GM12865 (cell line): ENCODE results near the gene NOP9.
A peak's percentile ranks its signal among the peaks of the same experiment; 100 is the strongest.

Experiments used
- DNase-seq: peaks from one replicate; pipeline ENCODE4 v3.0.0; 2010; ENCODE audit warnings: low read depth
- H3K4me3 ChIP-seq: 2 replicates; pipeline ENCODE4 v1.5.1; 2011; ENCODE audit warnings: mild to moderate bottlenecking, low read depth, low read length, control low read depth
- TF ChIP-seq, protein P1 (sequence below): IDR thresholded peaks from 2 replicates; pipeline ENCODE4 v1.5.1; 2011; ENCODE audit warnings: low read length, control low read depth, low read depth, inconsistent platforms; ENCODE audit not compliant: insufficient read depth; ENCODE audit errors: missing control alignments

NOP9 gene

DNA sequence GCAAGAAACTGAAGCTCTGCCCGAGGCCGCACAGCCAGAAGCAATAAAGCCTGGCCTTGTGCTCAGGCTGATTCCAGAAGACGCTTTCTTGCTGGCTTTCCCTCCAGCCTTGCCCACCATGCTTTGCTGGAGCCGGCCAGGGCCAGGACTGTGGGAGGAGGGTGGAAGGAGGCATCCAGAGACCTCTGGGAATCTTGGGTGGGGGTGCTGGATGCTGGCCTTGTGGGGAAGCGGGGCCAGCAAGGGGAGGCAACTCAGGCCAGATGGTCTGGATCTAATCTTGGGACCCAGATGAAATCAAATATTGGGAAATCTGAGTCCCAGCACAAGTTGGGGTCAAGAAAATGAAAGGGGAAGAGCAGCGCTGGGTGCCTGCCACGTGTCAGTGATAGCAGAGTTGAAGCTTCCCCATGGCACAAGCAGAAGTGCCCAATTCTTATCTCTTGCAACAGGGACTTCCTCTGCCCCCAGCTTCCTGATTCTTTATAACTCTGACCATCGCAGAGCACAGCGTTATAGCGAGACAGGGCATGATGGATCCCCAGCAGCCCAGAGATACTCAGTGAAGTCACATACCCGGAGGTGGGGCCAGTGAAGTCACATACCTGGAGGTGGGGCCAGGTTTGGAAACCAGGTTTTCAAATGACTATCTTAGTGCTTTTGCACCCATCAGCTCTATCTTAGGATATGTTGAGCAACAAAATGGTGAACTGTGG lies 21.9 kb upstream of the NOP9 start:
- TF ChIP-seq, protein P1, sequence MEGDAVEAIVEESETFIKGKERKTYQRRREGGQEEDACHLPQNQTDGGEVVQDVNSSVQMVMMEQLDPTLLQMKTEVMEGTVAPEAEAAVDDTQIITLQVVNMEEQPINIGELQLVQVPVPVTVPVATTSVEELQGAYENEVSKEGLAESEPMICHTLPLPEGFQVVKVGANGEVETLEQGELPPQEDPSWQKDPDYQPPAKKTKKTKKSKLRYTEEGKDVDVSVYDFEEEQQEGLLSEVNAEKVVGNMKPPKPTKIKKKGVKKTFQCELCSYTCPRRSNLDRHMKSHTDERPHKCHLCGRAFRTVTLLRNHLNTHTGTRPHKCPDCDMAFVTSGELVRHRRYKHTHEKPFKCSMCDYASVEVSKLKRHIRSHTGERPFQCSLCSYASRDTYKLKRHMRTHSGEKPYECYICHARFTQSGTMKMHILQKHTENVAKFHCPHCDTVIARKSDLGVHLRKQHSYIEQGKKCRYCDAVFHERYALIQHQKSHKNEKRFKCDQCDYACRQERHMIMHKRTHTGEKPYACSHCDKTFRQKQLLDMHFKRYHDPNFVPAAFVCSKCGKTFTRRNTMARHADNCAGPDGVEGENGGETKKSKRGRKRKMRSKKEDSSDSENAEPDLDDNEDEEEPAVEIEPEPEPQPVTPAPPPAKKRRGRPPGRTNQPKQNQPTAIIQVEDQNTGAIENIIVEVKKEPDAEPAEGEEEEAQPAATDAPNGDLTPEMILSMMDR = no peak
- no peak overlapping the region for H3K4me3 ChIP-seq
- DNase-seq = no peak

DNA sequence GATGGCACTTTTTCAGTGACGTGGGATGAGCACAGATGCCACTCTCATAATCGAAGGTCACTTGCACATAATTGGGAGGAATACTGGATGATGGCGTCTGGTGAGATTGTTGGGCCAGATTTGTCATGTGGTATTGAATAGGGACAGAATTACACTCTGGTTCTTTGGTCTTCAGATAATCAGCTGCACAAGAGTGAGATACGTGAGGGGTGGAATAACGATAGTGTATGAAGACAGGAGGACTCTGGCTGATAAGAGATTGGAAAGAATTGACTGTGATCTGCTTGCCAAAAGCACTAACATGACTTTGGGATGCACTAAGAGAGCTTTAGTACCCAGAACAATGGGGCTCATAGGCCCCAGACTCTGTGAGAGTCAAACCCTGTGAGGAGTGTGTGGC lies 21.2 kb upstream of the NOP9 start:
- TF ChIP-seq, protein P1 = no peak
- DNase-seq = no peak
- H3K4me3 ChIP-seq = no peak overlapping the region

DNA sequence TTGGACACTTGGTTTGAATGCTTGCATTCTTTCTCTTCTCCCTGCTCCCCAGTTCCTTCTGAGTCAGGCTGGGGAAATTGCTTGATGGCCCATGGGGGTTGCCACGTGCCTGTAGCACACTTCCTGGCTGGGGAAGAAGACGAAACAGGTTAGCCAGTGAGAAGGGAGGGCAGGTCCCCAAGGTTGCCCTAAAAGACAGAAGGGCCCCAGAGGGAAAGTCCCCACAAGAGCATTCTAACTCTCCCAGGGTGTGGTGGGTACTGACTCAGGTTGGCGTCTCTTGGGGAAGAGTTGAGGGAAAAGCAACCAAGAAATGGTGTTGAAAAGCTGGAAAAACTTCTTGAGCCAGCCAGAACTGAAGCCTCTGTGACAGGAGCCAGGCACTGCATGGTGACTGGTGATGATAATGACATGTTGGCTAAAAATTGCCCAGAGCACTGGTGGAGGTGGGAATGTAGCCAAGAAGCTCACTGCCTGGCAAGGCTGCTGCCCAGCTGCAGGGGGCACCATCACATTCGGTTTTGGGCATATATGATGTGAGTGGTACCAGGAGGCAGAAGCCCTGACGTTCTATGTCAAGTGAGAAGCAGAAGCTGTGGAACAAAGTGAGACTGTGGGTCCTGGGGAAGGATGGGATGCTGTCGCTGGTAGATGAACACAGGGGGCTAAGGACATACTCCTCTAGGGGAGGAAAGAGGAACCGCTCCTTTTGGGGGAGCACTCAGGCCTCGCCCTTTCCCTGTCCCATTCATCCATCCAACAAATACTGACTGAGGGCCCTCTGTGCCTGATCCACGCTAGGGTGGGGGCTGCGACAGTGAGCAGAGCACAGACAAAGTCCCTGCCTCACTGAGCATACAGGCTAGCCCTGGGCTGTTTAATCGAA lies 20.1 kb upstream of the NOP9 start:
- H3K4me3 ChIP-seq = no peak overlapping the region; the same call in none of the 2 replicates
- TF ChIP-seq, protein P1 = peak; percentile 16
- DNase-seq = peak; percentile 77

DNA sequence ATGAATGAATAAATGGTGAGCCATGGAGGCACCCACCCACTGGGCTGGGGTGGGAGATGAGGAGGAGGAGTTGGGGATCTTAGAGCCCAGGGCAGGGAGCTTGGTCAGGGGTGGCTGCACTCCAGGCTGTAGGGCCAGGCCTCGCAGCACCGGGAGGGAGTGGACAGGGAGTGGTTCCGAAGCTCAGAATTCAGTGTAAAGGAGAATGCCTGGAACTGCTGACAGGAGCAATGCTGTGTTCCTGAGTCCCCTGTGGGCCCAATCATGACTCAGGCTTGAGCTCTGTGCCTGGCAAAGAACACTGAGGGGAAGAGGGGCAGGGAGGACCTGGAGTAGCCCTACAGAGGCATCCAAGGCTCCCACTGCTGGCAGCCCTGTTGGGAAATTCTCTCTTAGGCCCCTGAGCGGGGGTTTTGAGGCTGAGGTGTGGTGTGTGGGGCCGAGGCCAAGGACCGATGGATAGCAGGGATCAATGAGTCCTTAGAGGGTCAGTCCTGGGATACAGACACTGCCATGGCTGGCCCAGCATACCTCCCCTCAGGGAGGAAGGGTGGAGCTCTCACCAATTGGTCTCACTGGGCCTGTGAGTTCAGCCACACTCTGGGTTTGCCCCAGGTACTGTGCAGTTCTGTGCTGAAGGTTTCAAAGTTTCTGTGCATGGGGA lies 18.7 kb upstream of the NOP9 start:
- no peak overlapping the region for H3K4me3 ChIP-seq
- TF ChIP-seq, protein P1 = no peak
- no peak for DNase-seq

DNA sequence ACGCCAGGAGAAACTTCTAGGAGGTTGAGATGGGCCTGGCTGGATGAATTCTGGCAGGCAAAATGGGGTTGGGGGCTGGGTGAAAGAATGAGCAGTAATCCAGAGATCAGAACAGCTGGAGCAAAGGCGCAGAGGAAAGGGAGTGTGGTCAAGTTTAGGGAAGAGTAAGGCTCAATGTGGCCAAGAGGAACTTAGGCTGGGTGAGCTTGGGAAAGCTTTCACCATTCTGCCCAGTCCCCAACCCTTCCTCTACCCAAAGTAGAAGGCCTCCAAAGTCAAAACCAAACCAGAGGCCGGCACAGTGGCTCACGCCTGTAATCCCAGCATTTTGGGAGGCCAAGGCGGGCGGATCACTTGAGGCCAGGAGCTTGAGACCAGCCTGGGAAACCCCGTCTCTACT lies 18.0 kb upstream of the NOP9 start:
- DNase-seq = no peak
- TF ChIP-seq, protein P1 = no peak
- no peak overlapping the region for H3K4me3 ChIP-seq

DNA sequence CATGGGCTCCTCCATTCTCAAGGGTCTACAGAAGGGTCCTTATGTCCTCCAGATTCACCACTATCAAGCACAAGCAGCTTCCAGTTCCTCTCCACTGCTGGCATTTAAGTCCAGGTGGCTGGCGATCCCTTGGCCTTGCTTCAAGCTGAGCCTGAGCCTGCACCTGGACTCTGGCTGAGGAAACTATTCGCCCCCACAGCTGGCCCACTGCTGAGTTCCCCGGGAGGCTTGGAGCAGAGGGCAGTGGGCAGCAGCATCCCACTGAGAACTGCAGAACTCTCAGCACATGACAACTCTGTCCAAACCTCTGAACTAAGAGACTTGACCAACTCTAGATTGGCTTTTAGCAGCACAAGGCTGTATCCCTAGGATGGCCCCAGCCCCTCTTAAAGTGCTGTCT lies 16.9 kb upstream of the NOP9 start:
- DNase-seq = no peak
- H3K4me3 ChIP-seq = no peak overlapping the region
- TF ChIP-seq, protein P1 = no peak
